ENCODE measurements around the gene CDC42. TPM values are rescaled to one million over a fixed set of nuclear protein-coding genes. Genes with fewer than 3 reads are reported as not detected.

The CDC42 gene
- total and polyA plus RNA-seq, 9 of the 15 experiments (the other 6 are each of a cell fraction or from before 2014, with no cell fraction given), result 186 to 398 (median 325) TPM

DNA sequence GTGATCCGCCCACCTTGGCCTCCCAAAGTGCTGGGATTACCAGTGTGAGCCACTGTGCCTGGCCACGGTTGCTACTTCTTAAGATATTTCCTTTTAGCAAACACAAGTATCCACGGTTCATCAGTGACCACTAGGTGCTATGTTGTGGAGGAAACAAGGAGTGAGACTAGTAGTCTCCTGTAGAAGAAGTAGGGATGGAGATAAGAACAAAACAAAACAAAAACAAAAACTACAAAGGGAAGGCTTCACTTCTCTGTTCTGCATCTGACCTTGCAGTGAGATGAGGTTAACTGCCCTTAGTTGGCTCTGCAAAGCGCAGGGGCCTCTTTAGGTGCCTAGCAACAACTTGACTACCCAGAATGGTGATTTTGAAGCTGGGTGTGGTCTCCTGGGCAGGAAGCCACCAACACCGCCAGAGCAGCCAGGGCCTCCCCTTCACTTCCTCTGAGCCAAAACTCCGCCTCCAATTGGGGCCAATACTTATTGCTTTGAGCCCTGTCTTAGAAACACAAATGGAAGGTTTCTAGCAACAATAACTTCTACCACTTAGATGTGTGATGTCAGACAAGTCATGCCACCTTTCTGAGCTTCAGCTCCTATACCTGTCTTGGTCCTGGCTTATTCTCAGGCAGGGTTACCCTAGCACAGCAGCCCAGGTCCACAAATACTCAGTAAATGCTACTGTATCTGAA is 12.8 kb upstream of the CDC42 start (continued):
- TF ChIP-seq, protein P1, sequence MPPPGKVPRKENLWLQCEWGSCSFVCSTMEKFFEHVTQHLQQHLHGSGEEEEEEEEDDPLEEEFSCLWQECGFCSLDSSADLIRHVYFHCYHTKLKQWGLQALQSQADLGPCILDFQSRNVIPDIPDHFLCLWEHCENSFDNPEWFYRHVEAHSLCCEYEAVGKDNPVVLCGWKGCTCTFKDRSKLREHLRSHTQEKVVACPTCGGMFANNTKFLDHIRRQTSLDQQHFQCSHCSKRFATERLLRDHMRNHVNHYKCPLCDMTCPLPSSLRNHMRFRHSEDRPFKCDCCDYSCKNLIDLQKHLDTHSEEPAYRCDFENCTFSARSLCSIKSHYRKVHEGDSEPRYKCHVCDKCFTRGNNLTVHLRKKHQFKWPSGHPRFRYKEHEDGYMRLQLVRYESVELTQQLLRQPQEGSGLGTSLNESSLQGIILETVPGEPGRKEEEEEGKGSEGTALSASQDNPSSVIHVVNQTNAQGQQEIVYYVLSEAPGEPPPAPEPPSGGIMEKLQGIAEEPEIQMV (tag; conservative IDR thresholded peaks at IDR 0.05; ENCODE audit: low read depth), result no peak
- TF ChIP-seq KLF6 (CRISPR knock-in tag; IDR thresholded peaks at IDR 0.05; ENCODE audit: borderline replicate concordance), result no peak
- TF ChIP-seq ZBED1 (IDR thresholded peaks at IDR 0.05), result no peak
- 0 out of 2 replicates have a peak, but pooled peaks have one; percentile 39 for TF ChIP-seq TFAP4 (CRISPR knock-in tag; IDR thresholded peaks at IDR 0.05; ENCODE audit: borderline replicate concordance)
- no peak for TF ChIP-seq SRSF3 (IDR thresholded peaks at IDR 0.05; ENCODE audit: insufficient read depth, low read length)
- TF ChIP-seq MEF2A (IDR thresholded peaks at IDR 0.05; ENCODE audit: control insufficient read depth, low read depth, low read length), result no peak
- TF ChIP-seq ZNF217 (CRISPR knock-in tag; IDR thresholded peaks at IDR 0.05), result no peak
- no peak for TF ChIP-seq XRCC3 (IDR thresholded peaks at IDR 0.05)
- TF ChIP-seq SAFB2 (IDR thresholded peaks at IDR 0.05; ENCODE audit: borderline replicate concordance, low read depth, low read length, severe bottlenecking), result no peak
- no peak for TF ChIP-seq RBM17 (IDR thresholded peaks at IDR 0.05; ENCODE audit: borderline replicate concordance, low read depth, low read length)
- TF ChIP-seq ZNF280A (IDR thresholded peaks at IDR 0.05; ENCODE audit: low read depth, partially characterized antibody), result no peak
- TF ChIP-seq ZNF766 (CRISPR knock-in tag; conservative IDR thresholded peaks at IDR 0.05), result peak; percentile 79; the same call in 1 of the 2 replicates
- TF ChIP-seq GABPA (tag; conservative IDR thresholded peaks at IDR 0.05; ENCODE audit: low read depth), result peak; percentile 72
- TF ChIP-seq ZKSCAN1 (IDR thresholded peaks at IDR 0.05; ENCODE audit: low read depth, low read length), result peak; percentile 56; the same call in 1 of the 2 replicates
- no peak for TF ChIP-seq TEAD2 (tag; IDR thresholded peaks at IDR 0.05)
- TF ChIP-seq NR2F6 (CRISPR knock-in tag; IDR thresholded peaks at IDR 0.05), result no peak
- TF ChIP-seq, protein P2, sequence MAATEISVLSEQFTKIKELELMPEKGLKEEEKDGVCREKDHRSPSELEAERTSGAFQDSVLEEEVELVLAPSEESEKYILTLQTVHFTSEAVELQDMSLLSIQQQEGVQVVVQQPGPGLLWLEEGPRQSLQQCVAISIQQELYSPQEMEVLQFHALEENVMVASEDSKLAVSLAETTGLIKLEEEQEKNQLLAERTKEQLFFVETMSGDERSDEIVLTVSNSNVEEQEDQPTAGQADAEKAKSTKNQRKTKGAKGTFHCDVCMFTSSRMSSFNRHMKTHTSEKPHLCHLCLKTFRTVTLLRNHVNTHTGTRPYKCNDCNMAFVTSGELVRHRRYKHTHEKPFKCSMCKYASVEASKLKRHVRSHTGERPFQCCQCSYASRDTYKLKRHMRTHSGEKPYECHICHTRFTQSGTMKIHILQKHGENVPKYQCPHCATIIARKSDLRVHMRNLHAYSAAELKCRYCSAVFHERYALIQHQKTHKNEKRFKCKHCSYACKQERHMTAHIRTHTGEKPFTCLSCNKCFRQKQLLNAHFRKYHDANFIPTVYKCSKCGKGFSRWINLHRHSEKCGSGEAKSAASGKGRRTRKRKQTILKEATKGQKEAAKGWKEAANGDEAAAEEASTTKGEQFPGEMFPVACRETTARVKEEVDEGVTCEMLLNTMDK (IDR thresholded peaks at IDR 0.05; ENCODE audit: borderline replicate concordance, insufficient read depth, low read depth, low read length, poor library complexity, severe bottlenecking), result no peak
- TF ChIP-seq DPF2 (IDR thresholded peaks at IDR 0.05), result peak; percentile 48
- TF ChIP-seq DNMT1 (IDR thresholded peaks at IDR 0.05), result no peak
- no peak for TF ChIP-seq PPARD (CRISPR knock-in tag; IDR thresholded peaks at IDR 0.05)
- TF ChIP-seq RAD21 (CRISPR knock-in tag; conservative IDR thresholded peaks at IDR 0.05 in 1 of 2, IDR thresholded peaks at IDR 0.05 in 1 of 2), result peak in 1 of 2 experiments; percentile 18; a peak in 1 of 4 replicates
- TF ChIP-seq MCM2 (IDR thresholded peaks at IDR 0.05; ENCODE audit: low read depth), result no peak
- no peak for TF ChIP-seq PTRF (tag; IDR thresholded peaks at IDR 0.05)
